ENCODE results near the gene TTC13.

Gene TTC13

DNA sequence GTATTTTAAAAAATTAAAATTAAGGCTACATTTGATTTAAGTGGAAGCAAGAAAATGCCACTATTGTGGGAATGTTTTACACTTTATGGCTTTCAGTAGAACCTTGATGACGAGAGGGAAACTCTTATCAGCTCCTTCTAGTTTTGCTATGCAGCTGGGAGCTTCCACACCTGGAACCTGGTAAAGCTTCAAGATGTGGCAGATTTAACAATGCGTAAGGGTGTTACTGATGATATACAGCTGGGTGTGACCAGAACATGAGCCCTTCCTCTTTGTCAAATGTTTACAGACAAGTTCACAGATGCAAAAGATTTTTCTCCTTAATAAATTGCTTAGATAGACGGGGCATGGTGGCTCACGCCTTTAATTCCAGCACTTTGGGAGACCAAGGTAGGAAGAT is 20.3 kb downstream of the TTC13 start:
- DNase-seq (ENCODE audit: low read depth) = no peak
- H3K4me3 ChIP-seq (ENCODE audit: control insufficient read depth, low read depth, low read length) = no peak overlapping the region
- TF ChIP-seq, protein P1, sequence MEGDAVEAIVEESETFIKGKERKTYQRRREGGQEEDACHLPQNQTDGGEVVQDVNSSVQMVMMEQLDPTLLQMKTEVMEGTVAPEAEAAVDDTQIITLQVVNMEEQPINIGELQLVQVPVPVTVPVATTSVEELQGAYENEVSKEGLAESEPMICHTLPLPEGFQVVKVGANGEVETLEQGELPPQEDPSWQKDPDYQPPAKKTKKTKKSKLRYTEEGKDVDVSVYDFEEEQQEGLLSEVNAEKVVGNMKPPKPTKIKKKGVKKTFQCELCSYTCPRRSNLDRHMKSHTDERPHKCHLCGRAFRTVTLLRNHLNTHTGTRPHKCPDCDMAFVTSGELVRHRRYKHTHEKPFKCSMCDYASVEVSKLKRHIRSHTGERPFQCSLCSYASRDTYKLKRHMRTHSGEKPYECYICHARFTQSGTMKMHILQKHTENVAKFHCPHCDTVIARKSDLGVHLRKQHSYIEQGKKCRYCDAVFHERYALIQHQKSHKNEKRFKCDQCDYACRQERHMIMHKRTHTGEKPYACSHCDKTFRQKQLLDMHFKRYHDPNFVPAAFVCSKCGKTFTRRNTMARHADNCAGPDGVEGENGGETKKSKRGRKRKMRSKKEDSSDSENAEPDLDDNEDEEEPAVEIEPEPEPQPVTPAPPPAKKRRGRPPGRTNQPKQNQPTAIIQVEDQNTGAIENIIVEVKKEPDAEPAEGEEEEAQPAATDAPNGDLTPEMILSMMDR (conservative IDR thresholded peaks at IDR 0.05; ENCODE audit: control insufficient read depth, insufficient read depth, low read depth, low read length) = no peak

DNA sequence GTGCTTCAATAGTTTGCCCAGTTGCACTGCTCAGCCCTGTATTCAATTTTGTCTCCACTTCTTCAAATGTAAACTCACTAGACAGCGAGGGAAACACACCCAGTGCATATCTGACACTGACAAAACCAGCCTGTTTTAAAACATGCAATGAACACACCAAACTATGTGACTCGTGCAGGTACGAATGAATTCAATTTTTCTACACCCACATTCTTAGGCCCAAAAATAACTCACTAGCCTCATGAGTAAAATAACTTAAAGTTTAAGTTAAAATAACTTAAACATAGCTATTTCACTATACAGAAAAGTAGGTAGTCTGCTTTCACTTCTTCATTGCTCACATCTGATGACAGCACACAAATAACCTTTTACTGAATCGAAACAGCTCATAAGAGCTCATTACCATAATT is 21.1 kb downstream of the TTC13 start:
- no peak overlapping the region for H3K4me3 ChIP-seq (ENCODE audit: control insufficient read depth, low read depth, low read length)
- TF ChIP-seq, protein P1 (conservative IDR thresholded peaks at IDR 0.05; ENCODE audit: control insufficient read depth, insufficient read depth, low read depth, low read length) = no peak
- DNase-seq (ENCODE audit: low read depth) = no peak

DNA sequence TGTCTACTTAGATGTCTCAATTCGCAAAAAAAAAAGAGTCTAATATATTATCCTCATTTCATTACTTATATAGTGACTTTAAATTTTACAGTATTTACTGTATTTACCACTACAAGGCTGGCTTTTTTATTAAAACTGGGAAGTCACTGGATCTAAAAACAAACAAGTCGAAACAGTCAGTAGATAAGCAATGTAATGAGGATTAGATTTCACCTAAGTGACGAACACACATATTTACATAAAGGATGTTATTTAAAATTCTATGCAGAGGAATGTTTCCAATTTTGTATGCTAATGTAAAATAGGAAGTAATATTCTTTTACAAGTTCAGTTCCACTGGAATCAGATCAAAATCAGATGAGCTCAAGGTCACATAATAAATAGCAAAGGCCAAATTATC is 28.3 kb downstream of the TTC13 start:
- no peak overlapping the region for H3K4me3 ChIP-seq (ENCODE audit: control insufficient read depth, low read depth, low read length)
- TF ChIP-seq, protein P1 (conservative IDR thresholded peaks at IDR 0.05; ENCODE audit: control insufficient read depth, insufficient read depth, low read depth, low read length) = no peak
- no peak for DNase-seq (ENCODE audit: low read depth)

DNA sequence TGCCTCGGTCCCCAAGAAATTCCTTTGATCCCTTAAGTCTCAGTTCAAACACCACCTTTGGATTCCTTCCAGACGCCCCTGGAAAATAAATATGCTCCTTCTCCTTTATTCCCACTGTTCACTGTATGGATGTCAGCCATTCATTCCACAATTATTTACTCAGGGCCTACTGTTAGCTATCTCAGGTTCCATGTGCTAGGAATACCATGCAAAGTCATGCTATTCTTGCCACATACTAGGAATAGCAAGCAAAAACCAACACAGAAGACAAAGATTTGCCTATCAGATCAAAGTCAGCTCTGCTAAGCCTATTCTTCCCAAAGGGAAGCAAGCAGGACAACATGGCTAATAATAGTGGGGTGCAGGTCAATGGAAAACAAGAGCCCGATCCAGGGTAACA is 29.8 kb downstream of the TTC13 start:
- DNase-seq (ENCODE audit: low read depth) = no peak
- TF ChIP-seq, protein P1 (conservative IDR thresholded peaks at IDR 0.05; ENCODE audit: control insufficient read depth, insufficient read depth, low read depth, low read length) = no peak

DNA sequence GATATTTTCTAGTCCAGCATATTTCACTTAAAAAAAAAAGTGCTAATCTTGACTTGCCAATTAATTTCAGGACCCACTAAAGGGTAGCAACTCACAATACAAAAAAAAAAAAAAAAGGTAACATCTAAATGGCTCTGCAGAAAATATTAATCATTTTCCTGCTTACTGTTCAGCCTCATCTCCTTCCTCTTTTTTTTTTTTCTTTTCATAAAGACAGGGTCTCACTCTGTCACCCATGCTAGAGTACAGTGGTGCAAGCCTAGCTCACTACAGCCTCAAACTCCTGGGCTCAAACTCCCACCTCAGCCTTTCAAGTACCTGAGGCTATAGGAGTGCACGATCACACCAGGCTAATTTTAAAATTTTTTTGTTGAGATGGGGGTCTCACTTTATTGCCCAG is 30.4 kb downstream of the TTC13 start:
- DNase-seq (ENCODE audit: low read depth) = no peak
- H3K4me3 ChIP-seq (ENCODE audit: control insufficient read depth, low read depth, low read length) = no peak overlapping the region
- TF ChIP-seq, protein P1 (conservative IDR thresholded peaks at IDR 0.05; ENCODE audit: control insufficient read depth, insufficient read depth, low read depth, low read length) = no peak

More for the DNA sequence above, 29.8 kb downstream of the TTC13 start:
- H3K4me3 ChIP-seq (ENCODE audit: control insufficient read depth, low read depth, low read length) = no peak overlapping the region

DNA sequence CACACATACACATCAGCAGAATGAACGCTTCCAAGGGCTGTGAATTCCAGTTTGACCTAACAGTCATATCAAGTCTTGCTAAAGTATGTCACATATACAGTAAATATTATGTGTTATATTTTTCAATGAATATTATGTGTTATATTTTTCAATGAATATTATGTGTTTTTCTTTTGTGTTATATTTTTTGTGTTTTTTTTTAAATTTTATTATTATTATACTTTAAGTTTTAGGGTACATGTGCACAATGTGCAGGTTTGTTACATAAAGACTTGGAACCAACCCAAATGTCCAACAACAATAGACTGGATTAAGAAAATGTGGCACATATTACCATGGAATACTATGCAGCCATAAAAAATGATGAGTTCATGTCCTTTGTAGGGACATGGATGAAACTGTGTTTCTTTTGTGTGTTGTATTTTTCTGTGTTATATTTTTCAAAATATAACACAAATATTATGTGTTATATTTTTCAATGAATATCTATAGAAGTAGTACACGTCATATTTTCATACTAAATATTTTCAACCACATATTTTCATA is 35.5 kb downstream of the TTC13 start:
- no peak overlapping the region for H3K4me3 ChIP-seq (ENCODE audit: control insufficient read depth, low read depth, low read length)
- DNase-seq (ENCODE audit: low read depth) = no peak
- TF ChIP-seq, protein P1 (conservative IDR thresholded peaks at IDR 0.05; ENCODE audit: control insufficient read depth, insufficient read depth, low read depth, low read length) = no peak

DNA sequence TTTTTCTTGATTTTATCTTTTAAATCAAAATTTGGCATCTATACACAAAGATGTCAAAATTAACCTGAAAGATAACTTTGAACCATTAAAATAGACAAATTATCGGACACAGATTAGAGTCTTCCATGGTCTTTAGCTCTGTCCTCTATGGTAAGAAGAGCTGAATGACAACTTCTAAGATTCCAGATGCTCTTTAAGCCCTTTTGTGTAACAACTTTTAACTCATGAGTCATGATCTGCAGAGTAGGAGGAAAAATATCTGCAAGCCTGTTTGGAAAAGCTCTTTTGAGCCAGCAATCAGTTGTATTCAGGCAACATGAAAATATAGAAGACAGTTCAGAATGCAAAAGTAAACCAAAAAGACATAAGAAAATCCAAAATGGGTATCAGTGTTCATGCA is 37.8 kb downstream of the TTC13 start:
- TF ChIP-seq, protein P1 (conservative IDR thresholded peaks at IDR 0.05; ENCODE audit: control insufficient read depth, insufficient read depth, low read depth, low read length) = no peak
- H3K4me3 ChIP-seq (ENCODE audit: control insufficient read depth, low read depth, low read length) = no peak overlapping the region
- peak; percentile 45 for DNase-seq (ENCODE audit: low read depth)
